Stimulated activated CD8-positive, alpha-beta memory T cell treated with anti-CD3 and anti-CD28 coated beads, Interleukin-4, amount 100 ng/mL, for 24 hours (primary cell): Measurements from ENCODE around the gene PSD.

ENCODE experiments used
- DNase-seq: peaks from one replicate; pipeline ENCODE4 v3.0.0-alpha.2; 2020; ENCODE audit warnings: low read depth

The PSD gene

GRCh38 chr10:102420181-102420713 lies 1.7 kb upstream of the PSD start:
- DNase-seq: no peak

DNA sequence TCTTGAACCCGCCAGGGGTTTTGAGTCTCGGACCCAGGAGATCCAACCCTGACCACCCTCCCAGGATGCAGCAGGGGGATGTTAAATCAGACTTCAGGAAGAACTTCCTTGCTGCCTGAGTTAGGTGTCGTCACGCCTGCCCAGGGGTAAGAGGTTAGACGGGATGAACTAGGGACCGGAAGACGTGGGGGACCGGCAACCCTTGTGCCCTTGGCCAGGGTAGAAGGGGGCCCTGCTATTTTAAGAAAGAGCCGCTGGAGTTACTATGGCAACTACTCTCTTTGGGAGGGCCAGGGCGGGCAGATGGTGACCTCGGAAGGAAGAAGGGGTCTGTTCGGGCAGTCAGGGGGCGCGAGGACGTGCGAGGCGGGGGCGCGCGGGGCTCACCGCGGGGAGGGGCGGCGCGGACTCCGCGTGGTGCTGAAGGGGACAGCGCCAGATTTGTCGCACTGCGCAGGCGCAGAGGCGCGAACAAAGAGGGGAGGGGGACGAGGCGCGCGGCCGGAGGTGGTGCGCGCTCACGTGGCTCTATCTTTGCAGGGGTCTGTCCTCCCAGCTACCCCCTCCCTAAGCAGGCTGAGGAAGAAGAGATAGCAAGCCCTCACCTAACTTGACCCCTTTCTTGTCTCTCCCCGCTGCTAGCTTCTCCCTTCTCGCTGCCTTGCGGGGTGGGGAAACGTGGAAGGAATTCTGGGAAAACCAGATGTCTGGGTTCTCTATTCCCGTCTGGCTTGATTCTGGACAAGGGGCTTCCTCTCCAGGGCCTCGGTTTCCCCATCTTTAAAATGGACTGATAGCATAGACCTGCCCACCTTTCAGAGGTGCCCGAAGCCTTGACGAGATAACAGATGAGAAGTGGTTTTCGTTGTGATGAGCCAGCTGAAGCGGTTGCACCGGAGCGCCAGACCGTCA lies 940 bp upstream of the PSD start:
- peak; percentile 56 for DNase-seq

- no peak for DNase-seq
These were observed 1.9 kb downstream of the PSD start for GRCh38 chr10:102416695-102417094.

DNA sequence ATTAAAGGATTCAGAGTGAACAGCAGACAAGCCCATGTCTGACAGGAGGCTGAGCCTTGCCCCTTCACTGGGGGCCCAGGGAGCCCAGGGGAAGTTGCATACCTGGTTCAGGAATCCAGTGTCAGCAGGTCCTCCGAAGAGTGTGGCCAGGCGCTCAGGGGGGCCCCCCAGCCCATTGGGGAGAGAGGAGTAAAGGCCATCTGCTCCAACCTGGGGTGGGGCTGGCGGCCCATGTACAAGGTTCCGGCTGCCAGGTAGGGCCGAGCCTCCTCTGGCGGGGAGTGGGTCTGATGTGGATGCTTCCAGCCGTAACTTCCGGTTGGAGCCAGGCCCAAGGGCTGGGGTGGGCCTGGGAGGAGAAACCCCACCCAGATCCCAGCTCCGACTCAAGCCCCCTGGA lies 2.3 kb downstream of the PSD start:
- DNase-seq: no peak

DNA sequence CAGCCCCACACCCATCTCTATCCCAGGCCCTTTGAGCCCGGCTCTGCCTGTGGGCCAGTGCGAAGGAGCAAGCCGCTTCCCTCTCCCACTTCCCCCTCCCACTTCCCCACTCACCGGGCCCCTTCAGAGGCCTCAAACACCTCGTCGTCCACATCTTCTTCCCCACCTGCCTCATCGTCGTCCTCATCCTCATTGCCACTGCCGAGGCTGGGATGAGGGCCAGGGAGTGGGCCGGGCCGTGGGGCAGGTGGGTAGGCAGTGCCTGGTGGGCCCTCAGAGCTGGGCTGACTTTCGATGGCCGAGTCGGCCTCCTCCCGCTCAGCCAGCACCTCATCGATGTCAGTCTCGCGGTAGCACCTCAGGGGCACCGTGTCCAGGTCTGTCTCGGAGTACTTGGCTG lies 3.8 kb downstream of the PSD start:
- no peak for DNase-seq

- no peak for DNase-seq
These were observed 4.6 kb downstream of the PSD start for GRCh38 chr10:102413806-102414561.

GRCh38 chr10:102413053-102413705 lies 5.4 kb downstream of the PSD start:
- DNase-seq: no peak

DNA sequence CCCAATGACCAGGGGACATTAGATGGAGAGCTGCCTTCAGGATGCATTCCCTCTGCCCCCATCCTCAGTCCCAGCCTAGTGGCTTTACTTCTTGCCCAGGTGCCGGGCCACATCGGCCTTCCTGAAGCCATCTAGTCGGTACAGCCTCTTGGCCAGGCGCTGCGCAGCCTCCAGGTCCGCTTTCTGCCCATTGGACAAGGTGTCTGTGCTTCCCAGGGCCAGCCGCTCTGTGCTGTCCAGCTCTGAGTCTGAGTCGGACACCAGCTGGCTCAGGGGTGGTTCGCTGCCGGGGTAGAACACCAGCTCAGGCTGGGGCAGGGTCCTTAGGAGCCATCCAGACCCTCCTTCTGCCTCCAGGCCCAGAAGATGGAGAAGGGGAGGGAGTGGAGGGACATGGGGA lies 6.3 kb downstream of the PSD start:
- DNase-seq: no peak

GRCh38 chr10:102411341-102412255 lies 7.0 kb downstream of the PSD start:
- no peak for DNase-seq

DNA sequence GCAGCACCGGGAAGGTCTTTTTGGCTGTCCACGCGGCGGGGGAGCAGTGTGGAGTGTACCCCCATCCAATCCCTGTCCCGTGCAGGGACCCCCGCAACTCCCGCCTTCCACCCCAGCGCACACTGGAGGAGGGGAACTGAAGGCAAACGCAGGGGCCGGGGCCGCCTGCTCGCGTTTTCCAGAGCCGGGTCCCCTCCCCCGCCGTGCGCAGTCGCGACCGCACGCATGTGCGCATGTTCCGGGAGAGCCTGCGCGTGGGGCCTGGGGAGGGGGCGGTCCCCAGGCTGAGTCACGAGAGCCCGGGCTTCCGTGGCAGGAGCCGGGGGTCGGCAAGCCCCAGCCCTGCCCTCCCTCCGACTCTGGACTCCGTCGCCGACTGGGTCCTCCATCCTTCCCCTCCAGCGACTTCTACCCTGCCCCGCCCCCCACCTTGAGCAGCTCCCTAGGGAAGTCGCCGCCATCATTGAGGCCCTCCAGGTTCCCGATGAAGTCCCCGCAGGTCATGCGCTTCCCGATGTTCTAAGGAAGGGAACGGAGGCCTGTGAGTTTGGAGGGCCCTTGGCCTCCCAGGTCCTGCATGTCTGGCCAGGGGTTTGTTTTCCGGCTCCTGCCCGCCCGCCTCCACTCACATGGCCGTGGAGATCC lies 8.0 kb downstream of the PSD start:
- DNase-seq: peak; percentile 46

GRCh38 chr10:102409604-102410428 lies 8.8 kb downstream of the PSD start:
- DNase-seq: no peak

- DNase-seq: peak; percentile 75
These were observed 9.6 kb downstream of the PSD start for GRCh38 chr10:102408728-102409603.

DNA sequence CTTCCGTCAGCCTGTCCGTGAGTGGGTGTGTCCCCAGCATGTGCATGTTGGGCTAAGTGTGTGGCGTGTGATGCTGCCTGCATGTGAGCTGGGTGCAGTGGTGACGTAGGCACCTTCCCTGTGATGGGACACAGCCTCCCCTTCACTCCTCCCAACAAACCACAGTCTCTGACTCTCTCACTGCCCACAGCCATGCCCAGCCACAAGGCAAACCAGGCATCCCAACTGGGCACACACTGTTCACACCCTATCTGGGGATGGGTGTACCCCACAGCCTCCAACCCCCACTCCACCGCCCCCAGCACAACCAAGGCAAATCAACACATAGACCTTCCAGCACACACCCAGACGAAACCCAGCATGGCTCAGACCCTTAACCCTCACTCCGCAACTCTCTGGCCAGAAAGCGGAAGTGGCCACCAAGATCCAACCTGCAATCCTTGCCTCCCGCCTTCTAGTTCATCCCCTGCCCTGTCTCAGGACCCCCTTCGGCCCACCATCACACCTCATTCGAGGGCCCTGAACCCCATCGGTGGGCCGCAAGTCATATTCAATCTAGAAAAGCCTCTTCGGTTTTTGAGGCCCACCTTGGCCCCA lies 10.4 kb downstream of the PSD start:
- no peak for DNase-seq

DNA sequence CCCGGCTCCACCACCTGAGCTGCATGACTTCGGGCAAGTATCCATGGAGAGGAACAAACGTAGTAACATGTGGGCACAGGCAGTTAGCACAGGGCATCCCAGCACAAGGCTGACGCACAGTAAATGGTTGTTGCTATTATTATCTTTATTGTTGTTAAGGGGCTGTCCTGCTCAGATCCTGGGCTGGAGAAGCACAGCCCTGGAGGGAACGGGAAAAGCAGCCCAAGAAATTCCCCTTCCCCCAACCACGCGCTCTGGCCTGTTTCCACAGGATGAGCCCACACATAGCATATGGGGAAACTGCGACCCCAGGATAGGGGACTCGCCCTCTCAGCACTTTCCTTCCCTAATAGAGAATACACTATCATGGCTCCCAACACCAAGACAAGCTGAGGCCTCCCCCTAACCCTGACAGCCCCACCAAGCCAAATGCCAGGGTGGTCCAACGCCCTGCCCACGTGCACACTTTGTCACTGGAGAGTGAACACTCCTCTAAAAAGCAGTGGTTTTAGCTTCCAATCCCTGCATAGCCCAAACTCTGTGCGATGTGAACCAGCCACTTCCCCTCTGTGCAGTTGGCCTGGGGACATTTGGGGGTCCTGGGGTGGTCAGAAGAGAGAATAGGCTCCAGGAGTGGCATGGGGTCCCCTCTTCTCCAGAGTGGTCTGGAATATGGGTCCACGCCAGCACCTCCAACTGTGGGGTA lies 11.0 kb downstream of the PSD start:
- no peak for DNase-seq

DNA sequence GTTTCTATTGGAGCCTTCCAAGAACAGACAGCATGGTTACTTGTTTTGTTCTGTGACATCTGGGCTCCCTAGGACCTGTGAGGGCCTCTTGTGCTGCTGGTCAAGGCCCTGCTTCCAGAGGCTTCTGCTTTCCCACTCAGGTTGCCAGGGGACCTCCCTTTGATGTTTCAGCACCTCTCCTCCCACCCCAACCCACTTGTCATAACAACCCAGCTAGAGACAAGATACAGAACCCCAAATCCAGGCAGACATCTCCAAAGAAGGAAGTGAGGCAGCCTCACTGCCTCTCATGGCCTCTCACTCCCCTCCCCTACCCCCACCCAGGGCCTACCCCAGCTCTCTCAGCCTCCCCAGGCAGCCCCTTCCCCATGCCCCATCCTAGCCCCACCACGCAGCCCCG lies 11.8 kb downstream of the PSD start:
- no peak for DNase-seq

GRCh38 chr10:102405632-102406031 lies 13.0 kb downstream of the PSD start:
- no peak for DNase-seq

DNA sequence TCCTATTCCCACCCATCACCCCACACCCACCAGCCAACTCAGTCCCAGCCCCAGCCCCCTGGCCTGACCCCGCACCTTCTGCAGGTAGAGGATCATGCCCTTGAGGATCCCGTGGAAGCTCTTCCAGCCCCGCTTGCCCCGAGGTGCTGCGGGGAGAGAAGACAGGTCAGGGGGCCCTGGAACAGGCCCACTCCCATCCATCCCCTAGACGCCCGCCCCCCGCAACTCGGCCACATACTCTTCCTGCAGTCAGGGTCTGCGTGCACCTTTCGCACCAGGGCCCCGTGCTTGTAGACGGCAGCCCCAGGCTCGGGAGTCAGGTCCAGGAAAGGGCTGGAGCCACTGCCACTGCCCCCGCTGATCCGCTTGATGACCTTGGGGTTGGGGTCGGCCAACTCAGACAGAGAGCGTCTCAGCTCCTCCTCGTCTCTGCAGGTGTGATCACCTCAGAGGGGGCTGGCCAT lies 13.4 kb downstream of the PSD start:
- DNase-seq: no peak
